ENCODE results near the gene USP21.

The USP21 gene

DNA sequence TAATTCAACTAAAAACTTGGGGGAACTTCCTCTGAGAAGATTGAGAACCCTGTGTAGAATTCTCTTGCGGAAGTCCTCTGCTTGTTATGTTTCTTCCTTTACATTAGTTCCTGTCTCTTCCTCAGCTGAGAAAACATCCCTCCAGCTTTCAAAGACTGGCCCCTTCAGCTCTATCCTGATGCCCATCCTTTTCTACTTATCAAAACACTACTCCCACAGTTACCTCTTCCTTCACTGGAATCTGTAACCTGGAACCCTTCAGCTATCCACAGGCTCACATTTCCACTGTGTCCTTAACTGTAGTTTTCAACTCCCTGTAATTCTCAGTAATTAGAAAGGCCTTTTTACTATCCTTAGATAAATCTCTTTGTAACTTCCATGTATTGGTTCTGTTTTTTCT lies 20.9 kb upstream of the USP21 start:
- DNase-seq = no peak

DNA sequence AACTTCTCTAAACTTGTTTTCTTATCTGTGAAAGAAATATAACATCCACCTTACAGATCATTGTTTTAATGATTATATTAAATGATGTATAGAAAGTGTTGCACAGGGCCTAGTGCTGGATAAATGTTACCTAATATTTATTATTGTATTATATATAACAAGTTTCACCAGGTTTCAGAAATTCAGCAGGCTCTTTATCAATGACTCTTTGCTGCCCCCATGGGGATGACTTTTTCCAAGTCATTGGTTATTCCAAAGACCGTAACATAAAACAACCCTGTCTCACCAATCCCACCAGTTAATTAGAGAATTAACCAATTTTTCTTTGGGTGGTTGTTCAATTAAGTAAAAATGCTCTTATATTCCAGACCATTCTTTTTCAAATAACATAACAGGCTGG lies 19.5 kb upstream of the USP21 start:
- DNase-seq = peak; percentile 4

GRCh38 chr1:161140755-161141400 lies 18.4 kb upstream of the USP21 start:
- no peak for DNase-seq

GRCh38 chr1:161145832-161146231 lies 13.5 kb upstream of the USP21 start:
- DNase-seq = no peak

- no peak for DNase-seq
Observed at GRCh38 chr1:161153176-161153575, 6.1 kb upstream of the USP21 start.

GRCh38 chr1:161153682-161154337 lies 5.5 kb upstream of the USP21 start, which contains the start of gene UFC1:
TSS of gene UFC1 (plus strand) at chr1:161153978. CDS start at chr1:161153998, 20 bp downstream.
- DNase-seq = peak; percentile 93

DNA sequence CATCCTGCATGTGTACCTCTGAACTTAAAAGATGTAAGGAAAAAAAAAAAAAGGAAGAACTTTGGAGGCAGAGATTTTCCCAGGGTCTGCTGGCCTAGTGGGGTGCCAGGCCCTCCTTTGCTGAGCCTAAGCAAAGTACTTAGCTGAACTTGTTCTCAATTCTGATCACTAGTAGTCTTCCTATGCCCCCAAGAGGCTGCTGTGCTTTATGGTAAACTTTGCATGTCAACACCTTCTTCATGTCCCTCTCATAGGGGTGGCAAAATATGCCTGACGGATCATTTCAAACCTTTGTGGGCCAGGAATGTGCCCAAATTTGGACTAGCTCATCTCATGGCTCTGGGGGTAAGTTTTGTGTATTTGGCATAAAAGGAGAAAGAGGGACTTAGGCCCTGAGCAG lies 1.4 kb upstream of the USP21 start:
- no peak for DNase-seq

GRCh38 chr1:161158316-161159010 lies 837 bp upstream of the USP21 start:
- DNase-seq = no peak

- no peak for DNase-seq
Observed at GRCh38 chr1:161159913-161160243, 578 bp downstream of the USP21 start.

- no peak for DNase-seq
Observed at GRCh38 chr1:161160671-161161145, 1.4 kb downstream of the USP21 start.

DNA sequence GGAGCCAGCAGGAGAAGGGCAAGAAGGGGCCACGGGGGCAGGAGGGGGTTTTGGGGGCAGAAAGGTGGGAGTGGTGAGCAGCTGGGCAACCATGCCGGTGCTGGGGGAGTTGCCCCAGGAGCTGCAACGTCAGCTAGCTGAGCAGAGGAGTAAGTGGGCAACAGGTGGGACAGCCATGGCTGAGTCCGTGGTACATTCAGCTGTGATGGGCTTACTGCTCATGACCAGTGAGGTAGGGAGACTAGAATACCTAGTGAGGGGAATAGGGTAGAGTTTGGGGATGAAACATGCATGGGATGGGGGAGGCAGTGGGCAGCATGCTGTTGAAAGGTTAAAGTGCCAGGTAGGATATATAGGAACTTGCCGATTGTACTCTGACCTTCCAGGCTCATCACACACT lies 2.4 kb downstream of the USP21 start:
- DNase-seq = no peak

- no peak for DNase-seq
Observed at GRCh38 chr1:161162052-161162451, 2.8 kb downstream of the USP21 start.

- no peak for DNase-seq
Observed at GRCh38 chr1:161162806-161163205, 3.5 kb downstream of the USP21 start.

DNA sequence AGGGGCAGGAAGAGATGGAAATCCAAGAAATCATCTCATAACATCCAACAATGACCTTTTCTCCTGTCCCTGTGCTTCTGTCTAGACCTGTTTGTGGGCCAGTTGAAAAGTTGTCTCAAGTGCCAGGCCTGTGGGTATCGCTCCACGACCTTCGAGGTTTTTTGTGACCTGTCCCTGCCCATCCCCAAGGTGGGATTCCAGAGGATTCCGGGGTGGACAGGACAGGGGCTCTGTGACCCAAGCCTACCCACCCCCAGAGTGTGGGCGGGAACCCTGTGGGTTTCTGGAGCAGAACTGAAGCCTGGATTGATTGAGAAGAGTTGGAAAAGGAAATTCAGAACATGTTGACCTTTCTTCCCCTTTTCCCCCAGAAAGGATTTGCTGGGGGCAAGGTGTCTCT lies 4.5 kb downstream of the USP21 start:
- DNase-seq = no peak

DNA sequence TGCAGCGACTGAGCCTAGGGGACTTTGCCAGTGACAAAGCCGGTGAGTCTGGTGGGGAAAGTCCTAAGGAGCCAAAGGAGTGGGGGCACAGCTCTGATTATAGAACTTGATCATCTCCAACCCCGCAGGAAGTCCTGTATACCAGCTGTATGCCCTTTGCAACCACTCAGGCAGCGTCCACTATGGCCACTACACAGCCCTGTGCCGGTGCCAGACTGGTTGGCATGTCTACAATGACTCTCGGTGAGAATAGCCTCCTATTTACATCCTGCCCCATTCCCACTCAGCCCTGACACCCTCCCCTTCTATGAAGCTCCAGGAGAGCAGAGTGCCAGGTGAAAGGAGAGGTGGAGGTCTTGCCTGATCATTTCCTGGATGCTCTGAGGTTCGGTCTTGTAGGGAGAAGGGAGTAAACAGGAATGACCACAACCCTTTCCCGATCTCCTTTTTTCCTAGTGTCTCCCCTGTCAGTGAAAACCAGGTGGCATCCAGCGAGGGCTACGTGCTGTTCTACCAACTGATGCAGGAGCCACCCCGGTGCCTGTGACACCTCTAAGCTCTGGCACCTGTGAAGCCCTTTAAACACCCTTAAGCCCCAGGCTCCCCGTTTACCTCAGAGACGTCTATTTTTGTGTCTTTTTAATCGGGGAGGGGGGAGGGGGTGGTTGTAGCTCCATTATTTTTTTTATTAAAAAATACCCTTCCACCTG lies 5.8 kb downstream of the USP21 start:
- no peak for DNase-seq

GRCh38 chr1:161165742-161166668 lies 6.7 kb downstream of the USP21 start, which contains the start of gene PPOX:
TSS of gene PPOX (plus strand) at chr1:161166426. CDS start at chr1:161166848, 422 bp downstream.
- DNase-seq = peak; percentile 99

DNA sequence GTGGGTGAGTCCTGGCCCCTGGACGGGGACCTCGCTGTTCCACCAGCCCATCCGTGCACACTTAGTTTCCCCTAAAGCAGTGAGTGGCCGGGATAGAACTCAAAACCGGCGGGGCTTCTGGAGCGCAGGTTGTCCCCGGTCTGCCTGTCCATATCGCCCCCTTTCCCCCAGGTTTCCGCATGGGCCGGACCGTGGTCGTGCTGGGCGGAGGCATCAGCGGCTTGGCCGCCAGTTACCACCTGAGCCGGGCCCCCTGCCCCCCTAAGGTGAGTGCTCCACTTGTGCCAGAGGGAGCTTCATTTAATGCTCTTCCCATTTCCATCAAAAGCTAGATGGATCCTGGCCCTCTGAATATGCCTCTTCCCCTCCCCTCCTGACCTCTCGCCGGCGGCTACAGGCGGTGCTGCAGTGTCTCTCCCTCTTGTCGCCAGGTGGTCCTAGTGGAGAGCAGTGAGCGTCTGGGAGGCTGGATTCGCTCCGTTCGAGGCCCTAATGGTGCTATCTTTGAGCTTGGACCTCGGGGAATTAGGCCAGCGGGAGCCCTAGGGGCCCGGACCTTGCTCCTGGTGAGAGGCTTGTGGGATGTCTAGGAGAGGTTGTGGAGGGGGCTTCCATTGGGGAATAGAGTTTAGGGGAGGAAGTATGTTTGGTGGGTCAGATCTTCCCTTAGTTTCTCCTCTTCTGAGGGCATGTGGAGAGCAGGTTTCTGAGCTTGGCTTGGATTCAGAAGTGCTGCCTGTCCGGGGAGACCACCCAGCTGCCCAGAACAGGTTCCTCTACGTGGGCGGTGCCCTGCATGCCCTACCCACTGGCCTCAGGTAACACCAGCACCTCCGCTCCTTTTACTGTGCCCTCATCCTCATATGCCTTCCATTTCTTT lies 7.6 kb downstream of the USP21 start:
- peak; percentile 18 for DNase-seq

DNA sequence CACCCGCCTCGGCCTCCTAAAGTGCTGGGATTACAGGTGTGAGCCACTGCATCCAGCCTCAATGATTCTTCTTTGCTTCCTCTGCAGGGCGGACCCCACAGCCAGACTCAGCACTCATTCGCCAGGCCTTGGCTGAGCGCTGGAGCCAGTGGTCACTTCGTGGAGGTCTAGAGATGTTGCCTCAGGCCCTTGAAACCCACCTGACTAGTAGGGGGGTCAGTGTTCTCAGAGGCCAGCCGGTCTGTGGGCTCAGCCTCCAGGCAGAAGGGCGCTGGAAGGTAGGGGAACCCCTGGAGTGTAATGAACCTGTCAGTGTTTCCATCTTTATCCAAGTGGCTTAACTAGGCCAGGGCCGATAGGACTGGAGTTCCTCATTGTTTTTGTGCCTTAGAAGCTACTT lies 9.6 kb downstream of the USP21 start:
- no peak for DNase-seq

- DNase-seq = no peak
Observed at GRCh38 chr1:161171191-161171590, 11.9 kb downstream of the USP21 start.

DNA sequence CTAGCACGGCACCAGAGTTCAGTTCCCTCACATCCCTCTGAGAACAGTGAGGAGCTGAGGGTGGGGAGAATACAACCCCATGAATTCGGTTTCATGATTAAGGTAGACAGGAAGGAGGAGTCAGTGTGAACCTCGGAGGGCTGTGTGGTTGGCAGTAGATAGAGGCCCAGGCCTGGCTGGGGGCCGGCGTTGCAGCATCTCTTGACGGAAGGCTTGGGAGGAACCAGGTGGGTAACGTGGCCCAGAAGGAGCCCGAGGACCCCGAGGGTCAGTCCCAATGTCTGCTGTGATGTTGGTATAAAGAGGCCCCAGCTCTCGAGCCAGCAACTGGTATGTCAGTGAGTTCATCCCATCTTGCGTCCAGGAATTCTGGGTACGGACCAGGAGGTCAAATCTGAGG lies 12.4 kb downstream of the USP21 start:
- DNase-seq = no peak

DNA sequence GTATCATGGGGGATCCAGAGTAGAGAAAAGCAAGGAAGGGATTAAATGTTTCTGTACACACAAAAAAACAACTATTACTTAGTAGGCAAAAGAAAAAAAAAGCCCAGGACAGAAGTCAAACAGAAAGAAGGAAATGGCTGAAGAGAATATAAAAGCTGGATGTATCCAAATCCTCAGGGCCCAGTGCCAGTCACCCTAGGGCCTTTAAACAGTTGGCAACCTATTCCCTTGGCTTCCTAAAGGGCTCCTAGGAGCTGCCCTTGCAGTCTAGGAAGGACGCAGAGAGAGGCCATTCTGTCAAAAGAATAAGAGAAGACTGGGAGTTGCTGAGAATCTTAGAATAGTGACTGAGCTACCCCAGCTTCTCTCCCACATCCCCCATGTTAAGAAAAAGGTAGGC lies 13.0 kb downstream of the USP21 start:
- DNase-seq = no peak

Measured in NCI-H2227 treated with DMSO at 0.1 percent for 48 hours (cell line).